ENCODE data around the gene PTH1R.

PTH1R gene

DNA sequence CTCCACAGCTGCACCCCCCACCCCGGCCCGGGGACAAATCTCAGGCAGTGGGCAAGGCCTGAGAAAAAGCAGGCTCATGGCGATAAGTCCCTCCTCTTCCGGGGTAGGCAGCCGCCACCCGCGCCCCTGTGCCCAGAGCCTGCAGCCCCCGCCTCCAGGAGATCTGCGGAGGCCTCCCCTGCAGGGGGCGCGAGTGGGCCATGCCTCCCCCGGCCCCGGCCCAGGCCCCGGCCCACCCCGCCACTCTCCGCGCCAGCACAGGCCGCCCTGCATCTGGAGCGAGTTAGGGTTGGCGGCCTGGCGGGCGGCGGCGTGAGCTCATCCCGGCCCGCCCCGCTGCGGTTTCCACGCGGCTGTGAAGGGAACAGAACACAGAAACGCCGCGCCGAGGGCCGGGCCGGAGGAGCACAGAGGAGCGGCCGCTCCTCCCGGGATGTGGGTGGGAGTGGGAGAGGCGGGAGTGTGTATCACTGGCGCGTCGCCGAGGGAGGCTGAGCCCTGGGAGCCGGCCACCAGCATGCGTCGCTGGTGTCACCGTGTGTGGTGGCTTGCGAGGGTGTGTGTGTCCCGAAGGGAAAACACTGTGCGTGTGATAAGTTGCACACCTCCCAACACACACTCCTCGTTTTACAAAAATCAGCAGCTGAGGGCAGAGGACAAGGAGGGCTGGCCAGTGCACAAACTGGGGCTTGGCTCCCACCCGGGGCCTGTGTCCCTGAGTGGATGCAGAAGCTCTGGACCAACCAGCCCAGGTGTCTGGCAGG, 31.5 kb upstream of the PTH1R start:
- Histone ChIP-seq H3K36me3 (ENCODE audit: insufficient read depth, low read length) (no peaks in the 10 kb centered on the region), H3K9me3 (ENCODE audit: control insufficient read depth, insufficient read depth, low read length) (0 out of 2 replicates have a peak, but pooled peaks cover 4% of the 10 kb centered on the region), H3K9ac (ENCODE audit: low read depth, low read length) (peak overlapping the region; percentile 83), H3K4me1 (ENCODE audit: insufficient read depth, low read length) (peaks cover 7% of the 10 kb centered on the region; the same call in 1 of the 2 replicates)

- H3K36me3 ChIP-seq (ENCODE audit: insufficient read depth, low read length) = no peaks in the 10 kb centered on the region
- H3K9me3 ChIP-seq (ENCODE audit: control insufficient read depth, insufficient read depth, low read length) = no peaks in the 10 kb centered on the region
- H3K9ac ChIP-seq (ENCODE audit: low read depth, low read length) = no peak overlapping the region
- peaks cover 7% of the 10 kb centered on the region; the same call in 1 of the 2 replicates for H3K4me1 ChIP-seq (ENCODE audit: insufficient read depth, low read length)
These were observed 30.6 kb upstream of the PTH1R start for GRCh38 chr3:46846624-46847542.

- H3K9me3 ChIP-seq (ENCODE audit: control insufficient read depth, insufficient read depth, low read length) = no peaks in the 10 kb centered on the region
- H3K4me1 ChIP-seq (ENCODE audit: insufficient read depth, low read length) = peaks cover 7% of the 10 kb centered on the region; the same call in 1 of the 2 replicates
- no peaks in the 10 kb centered on the region for H3K36me3 ChIP-seq (ENCODE audit: insufficient read depth, low read length)
- no peak overlapping the region for H3K9ac ChIP-seq (ENCODE audit: low read depth, low read length)
These were observed 29.8 kb upstream of the PTH1R start for GRCh38 chr3:46847744-46848143.

- Histone ChIP-seq H3K9me3 (ENCODE audit: control insufficient read depth, insufficient read depth, low read length) (no peaks in the 10 kb centered on the region), H3K36me3 (ENCODE audit: insufficient read depth, low read length) (no peaks in the 10 kb centered on the region), H3K9ac (ENCODE audit: low read depth, low read length) (no peak overlapping the region), H3K4me1 (ENCODE audit: insufficient read depth, low read length) (peaks cover 7% of the 10 kb centered on the region; the same call in 1 of the 2 replicates)
These were observed 29.1 kb upstream of the PTH1R start for GRCh38 chr3:46848271-46849044.

GRCh38 chr3:46849045-46849631, 28.4 kb upstream of the PTH1R start:
- Histone ChIP-seq H3K36me3 (ENCODE audit: insufficient read depth, low read length) (no peaks in the 10 kb centered on the region), H3K9ac (ENCODE audit: low read depth, low read length) (no peak overlapping the region), H3K4me1 (ENCODE audit: insufficient read depth, low read length) (peaks cover 7% of the 10 kb centered on the region; the same call in 1 of the 2 replicates), H3K9me3 (ENCODE audit: control insufficient read depth, insufficient read depth, low read length) (no peaks in the 10 kb centered on the region)

GRCh38 chr3:46849686-46850467, 27.6 kb upstream of the PTH1R start:
- no peaks in the 10 kb centered on the region for H3K36me3 ChIP-seq (ENCODE audit: insufficient read depth, low read length)
- no peak overlapping the region for H3K9ac ChIP-seq (ENCODE audit: low read depth, low read length)

GRCh38 chr3:46850468-46850779, 27.1 kb upstream of the PTH1R start:
- Histone ChIP-seq H3K9ac (ENCODE audit: low read depth, low read length) (no peak overlapping the region), H3K9me3 (ENCODE audit: control insufficient read depth, insufficient read depth, low read length) (no peaks in the 10 kb centered on the region), H3K36me3 (ENCODE audit: insufficient read depth, low read length) (no peaks in the 10 kb centered on the region), H3K4me1 (ENCODE audit: insufficient read depth, low read length) (peaks cover 3% of the 10 kb centered on the region; the same call in 1 of the 2 replicates)

More at GRCh38 chr3:46849686-46850467, 27.6 kb upstream of the PTH1R start:
- peaks cover 7% of the 10 kb centered on the region; the same call in 1 of the 2 replicates for H3K4me1 ChIP-seq (ENCODE audit: insufficient read depth, low read length)
- H3K9me3 ChIP-seq (ENCODE audit: control insufficient read depth, insufficient read depth, low read length) = no peaks in the 10 kb centered on the region

GRCh38 chr3:46851364-46852333, 25.9 kb upstream of the PTH1R start:
- no peaks in the 10 kb centered on the region for H3K36me3 ChIP-seq (ENCODE audit: insufficient read depth, low read length)
- no peaks in the 10 kb centered on the region for H3K9me3 ChIP-seq (ENCODE audit: control insufficient read depth, insufficient read depth, low read length)
- peaks cover 3% of the 10 kb centered on the region; the same call in 1 of the 2 replicates for H3K4me1 ChIP-seq (ENCODE audit: insufficient read depth, low read length)
- no peak overlapping the region for H3K9ac ChIP-seq (ENCODE audit: low read depth, low read length)

GRCh38 chr3:46852334-46852720, 25.2 kb upstream of the PTH1R start:
- no peak overlapping the region for H3K9ac ChIP-seq (ENCODE audit: low read depth, low read length)

GRCh38 chr3:46852839-46853355, 24.6 kb upstream of the PTH1R start:
- H3K36me3 ChIP-seq (ENCODE audit: insufficient read depth, low read length) = no peaks in the 10 kb centered on the region
- H3K9ac ChIP-seq (ENCODE audit: low read depth, low read length) = no peak overlapping the region
- no peaks in the 10 kb centered on the region for H3K9me3 ChIP-seq (ENCODE audit: control insufficient read depth, insufficient read depth, low read length)
- peaks cover 3% of the 10 kb centered on the region; the same call in 1 of the 2 replicates for H3K4me1 ChIP-seq (ENCODE audit: insufficient read depth, low read length)

More at GRCh38 chr3:46852334-46852720, 25.2 kb upstream of the PTH1R start:
- Histone ChIP-seq H3K36me3 (ENCODE audit: insufficient read depth, low read length) (no peaks in the 10 kb centered on the region), H3K9me3 (ENCODE audit: control insufficient read depth, insufficient read depth, low read length) (no peaks in the 10 kb centered on the region), H3K4me1 (ENCODE audit: insufficient read depth, low read length) (peaks cover 3% of the 10 kb centered on the region; the same call in 1 of the 2 replicates)

DNA sequence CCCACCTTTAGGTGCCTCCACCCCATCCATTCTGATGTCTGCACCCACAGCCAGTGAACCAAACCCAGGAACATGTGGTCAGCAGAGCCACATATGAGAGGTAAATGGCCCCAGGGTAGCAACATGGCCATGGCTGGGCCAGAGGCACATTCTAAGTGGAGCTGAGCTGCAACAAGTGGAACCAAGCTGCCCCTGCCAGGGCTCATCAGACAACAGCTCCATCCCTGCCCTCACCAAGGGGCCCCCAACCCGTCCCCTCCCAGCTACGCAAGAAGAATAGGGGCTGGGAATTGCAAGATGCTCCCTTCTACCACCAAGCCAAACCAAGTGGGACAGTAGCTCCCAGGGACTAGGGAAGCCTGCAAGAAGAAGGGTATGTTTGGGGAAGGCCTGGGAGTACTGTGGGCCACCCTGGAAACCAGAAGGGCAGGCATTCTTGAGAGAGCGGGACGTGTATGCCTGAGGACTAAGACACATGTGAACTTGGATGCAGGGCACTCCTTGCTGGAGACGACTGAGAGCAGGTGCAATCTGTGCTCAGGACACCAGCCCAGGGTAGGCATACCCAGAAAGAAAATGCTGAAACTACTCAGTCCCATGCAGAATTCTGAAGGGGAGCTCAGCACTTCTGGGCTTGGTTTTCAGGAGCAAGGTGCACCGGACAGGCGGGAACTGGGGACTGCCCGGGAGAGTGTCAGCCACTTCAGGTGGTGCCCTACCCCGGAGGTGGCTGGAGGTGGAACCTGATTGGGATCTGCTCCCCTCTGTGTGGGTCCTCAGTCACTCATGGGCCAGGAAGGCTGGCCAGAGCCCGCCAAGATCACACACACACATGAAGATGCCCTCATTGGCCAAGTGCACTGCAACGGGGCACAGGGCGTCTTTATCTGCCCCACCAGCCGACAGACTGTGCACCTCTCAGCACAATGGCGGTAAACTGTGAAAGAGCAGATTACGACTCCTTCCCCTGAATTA, 23.8 kb upstream of the PTH1R start:
- H3K9me3 ChIP-seq (ENCODE audit: control insufficient read depth, insufficient read depth, low read length) = no peaks in the 10 kb centered on the region
- H3K36me3 ChIP-seq (ENCODE audit: insufficient read depth, low read length) = no peaks in the 10 kb centered on the region

More for the DNA sequence above, 23.8 kb upstream of the PTH1R start:
- Histone ChIP-seq H3K9ac (ENCODE audit: low read depth, low read length) (no peak overlapping the region), H3K4me1 (ENCODE audit: insufficient read depth, low read length) (peaks cover 3% of the 10 kb centered on the region; the same call in 1 of the 2 replicates)
